SK-N-MC (cell line): Measurements from ENCODE around the gene MTA2.

ENCODE experiments used
- EZH2 ChIP-seq: fragments of 200-600 bp; sonication (generic); IDR thresholded peaks from one replicate; pipeline ENCODE4 v1.6.1; 2017; ENCODE audit warnings: antibody characterized with exemption
- POLR2AphosphoS5 ChIP-seq: IDR thresholded peaks from 2 replicates; pipeline ENCODE4 v1.6.1; 2012; ENCODE audit warnings: mild to moderate bottlenecking, low read depth, low read length, borderline replicate concordance

DNA sequence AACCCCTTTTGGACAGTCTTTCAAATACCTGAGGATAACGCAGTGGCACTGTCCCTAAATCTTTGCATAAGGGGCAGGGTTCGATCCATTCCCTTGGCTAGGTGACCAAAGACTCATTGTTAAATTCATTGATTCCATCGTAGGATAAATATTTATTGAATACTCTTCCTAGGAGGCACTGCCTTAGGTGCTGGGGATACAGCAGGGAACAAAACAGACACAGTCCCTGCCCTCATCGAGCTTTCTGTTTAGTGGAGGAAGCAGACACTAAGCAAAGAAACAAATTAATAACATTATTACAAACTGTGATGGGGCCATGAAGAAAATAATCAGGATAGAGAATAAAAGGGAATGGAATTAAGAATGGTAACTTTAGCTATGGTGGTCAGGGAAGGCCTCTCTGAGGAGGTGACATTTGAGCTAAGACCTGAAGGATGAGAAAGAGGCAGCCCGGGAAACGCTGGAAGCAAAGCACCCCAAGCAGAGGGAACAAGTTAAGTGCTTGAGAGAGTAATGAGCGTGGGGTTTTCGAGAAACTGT, 19.4 kb upstream of the MTA2 start:
- no peak for TF ChIP-seq POLR2AphosphoS5
- TF ChIP-seq EZH2: no peak
